Right lung (tissue), 5 donors: ENCODE data around the gene RAB37. TPM values are rescaled to one million over a fixed set of nuclear protein-coding genes. Genes with fewer than 3 reads are reported as not detected.

Experiments used
- polyA plus RNA-seq, 5 donors: library from polyadenylated mRNA; unstranded; fragments of 120-200 nt; gene quantifications; one replicate each; pipeline versions ENCODE4 v1.2.1 to v1.2.3, GENCODE V29; 2013; ENCODE audit warnings: inconsistent platforms in 1 of 5, low replicate concordance in 1 of 5; ENCODE audit not compliant: insufficient read length in 5 of 5, insufficient read depth in 1 of 5

RAB37 gene
- polyA plus RNA-seq, 5 donors: 9.1 to 11.3 (median 10.5) TPM

Other genes with a start within 250 kb of the RAB37 start
- gene CD300LB, start 205.8 kb upstream of the RAB37 start, polyA plus RNA-seq: under 1 TPM; 0.22 to 0.44 (median 0.25) TPM
- gene CD300C, start 191.1 kb upstream of the RAB37 start, polyA plus RNA-seq: 1 to 10 TPM in 1 of 5 donors, under 1 TPM in 4; 0.23 to 1.1 (median 0.69) TPM
- under 1 TPM in 3 of 5 donors, not detected in 2; 0.30 to 0.48 (median 0.34) TPM for gene CD300H, start 169.7 kb upstream of the RAB37 start, polyA plus RNA-seq
- gene CD300LD, start 145.0 kb upstream of the RAB37 start, polyA plus RNA-seq: under 1 TPM in 1 of 5 donors, not detected in 4; 0.08 TPM
- under 1 TPM; 0.29 to 0.46 (median 0.41) TPM for gene CD300E, start 113.5 kb upstream of the RAB37 start, polyA plus RNA-seq
- gene CD300LF, start 24.3 kb upstream of the RAB37 start, polyA plus RNA-seq: under 1 TPM; 0.54 to 0.68 (median 0.62) TPM
- gene NHERF1, start 11.4 kb downstream of the RAB37 start, polyA plus RNA-seq: 10 to 100 TPM; 37.9 to 74.9 (median 44.8) TPM
- 10 to 100 TPM; 39.2 to 55.3 (median 47.9) TPM for gene NAT9, start 39.1 kb downstream of the RAB37 start, polyA plus RNA-seq
- gene GRIN2C, start 122.6 kb downstream of the RAB37 start, polyA plus RNA-seq: under 1 TPM; 0.15 to 0.38 (median 0.21) TPM
- gene FDXR, start 135.7 kb downstream of the RAB37 start, polyA plus RNA-seq: 1 to 10 TPM; 4.6 to 8.3 (median 7.5) TPM
- under 1 TPM in 4 of 5 donors, not detected in 1; 0.09 to 0.18 (median 0.10) TPM for gene FADS6, start 156.4 kb downstream of the RAB37 start, polyA plus RNA-seq
- under 1 TPM in 4 of 5 donors, not detected in 1; 0.05 to 0.22 (median 0.12) TPM for gene USH1G, start 186.0 kb downstream of the RAB37 start, polyA plus RNA-seq
- gene OTOP2, start 187.0 kb downstream of the RAB37 start, polyA plus RNA-seq: not detected
- gene OTOP3, start 198.6 kb downstream of the RAB37 start, polyA plus RNA-seq: not detected
- gene HID1, start 235.5 kb downstream of the RAB37 start, polyA plus RNA-seq: 10 to 100 TPM; 48.9 to 76.3 (median 64.6) TPM